ENCODE results near the gene IFT81. TPM values are rescaled to one million over a fixed set of nuclear protein-coding genes. Genes with fewer than 3 reads are reported as not detected.

Gene IFT81
- total and polyA plus RNA-seq, 2 of the 13 experiments (the other 11 are each of a cell fraction or from before 2014, with no cell fraction given): 4.2 to 13.0 TPM

DNA sequence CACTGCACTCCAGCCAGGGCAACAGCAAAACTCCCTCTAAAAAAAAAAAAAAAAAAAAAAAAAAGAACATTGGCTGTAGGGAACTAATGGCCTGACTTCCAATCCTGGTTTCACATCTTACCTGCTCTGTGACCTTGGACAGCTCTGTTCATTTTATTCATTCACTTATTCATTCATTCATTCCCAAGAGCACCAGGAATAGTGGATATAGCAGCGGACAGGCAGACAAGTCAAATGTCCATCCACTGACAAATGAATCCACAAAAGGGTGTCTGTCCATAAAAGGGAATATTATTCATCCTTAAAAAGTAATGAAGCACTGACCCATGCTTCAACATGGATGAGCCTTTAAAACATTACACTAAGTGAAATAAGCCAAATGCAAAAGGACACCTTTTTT is 48.3 kb upstream of the IFT81 start (continued):
- TF ChIP-seq, protein P1, sequence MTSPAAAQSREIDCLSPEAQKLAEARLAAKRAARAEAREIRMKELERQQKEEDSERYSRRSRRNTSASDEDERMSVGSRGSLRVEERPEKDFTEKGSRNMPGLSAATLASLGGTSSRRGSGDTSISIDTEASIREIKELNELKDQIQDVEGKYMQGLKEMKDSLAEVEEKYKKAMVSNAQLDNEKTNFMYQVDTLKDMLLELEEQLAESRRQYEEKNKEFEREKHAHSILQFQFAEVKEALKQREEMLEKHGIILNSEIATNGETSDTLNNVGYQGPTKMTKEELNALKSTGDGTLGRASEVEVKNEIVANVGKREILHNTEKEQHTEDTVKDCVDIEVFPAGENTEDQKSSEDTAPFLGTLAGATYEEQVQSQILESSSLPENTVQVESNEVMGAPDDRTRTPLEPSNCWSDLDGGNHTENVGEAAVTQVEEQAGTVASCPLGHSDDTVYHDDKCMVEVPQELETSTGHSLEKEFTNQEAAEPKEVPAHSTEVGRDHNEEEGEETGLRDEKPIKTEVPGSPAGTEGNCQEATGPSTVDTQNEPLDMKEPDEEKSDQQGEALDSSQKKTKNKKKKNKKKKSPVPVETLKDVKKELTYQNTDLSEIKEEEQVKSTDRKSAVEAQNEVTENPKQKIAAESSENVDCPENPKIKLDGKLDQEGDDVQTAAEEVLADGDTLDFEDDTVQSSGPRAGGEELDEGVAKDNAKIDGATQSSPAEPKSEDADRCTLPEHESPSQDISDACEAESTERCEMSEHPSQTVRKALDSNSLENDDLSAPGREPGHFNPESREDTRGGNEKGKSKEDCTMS (CRISPR knock-in tag; conservative IDR thresholded peaks at IDR 0.05): no peak
- no peak for TF ChIP-seq E2F5 (CRISPR knock-in tag; conservative IDR thresholded peaks at IDR 0.05)
- TF ChIP-seq ZKSCAN1 (IDR thresholded peaks at IDR 0.05; ENCODE audit: low read length): no peak

- WGBS (ENCODE audit: low lambda C conversion rate): 92% methylated on average over 4 of the region's 4 CpGs
- intact Hi-C loops (cut with micrococcal nuclease; ENCODE audit: unreplicated experiment) (loop anchor here (2.0 kb wide), 1 partner anchor 29 kb away; the partner anchor contains the start of gene C12orf76), in situ Hi-C loops (cut with HindIII; ENCODE audit: extremely low pct_ligation_motif_present, low pct_unique_long_range_greater_than_20kb) (no loop called here)
- FAIRE-seq: no peak
- peaks cover 67% of the 10 kb centered on the region for H3K4me1 ChIP-seq (ENCODE audit: insufficient read depth, low read length)
- POLR2A ChIA-PET: interaction anchor here (0.6 kb wide), 1 partner anchor 295 kb away, joined by 3 read pairs; no protein-coding TSS in a partner anchor
- CTCF ChIA-PET (ENCODE audit: low intra/inter-chr PET ratio, low total read pairs): no interaction called here
- H3K36me3 ChIP-seq (replicated peaks in 1 of 2; ENCODE audit: control insufficient read depth in 1 of 2, insufficient read depth in 2 of 2, low read length in 2 of 2): no peaks in the 10 kb centered on the region
- H3K9ac ChIP-seq (ENCODE audit: insufficient read depth, low read depth, low read length): no peak overlapping the region
- H3K27me3 ChIP-seq (ENCODE audit: control insufficient read depth in 1 of 2, insufficient read depth in 2 of 2, low read length in 2 of 2): no peaks in the 10 kb centered on the region
- BruUV-seq (replicated peaks): no TSS peak
- no peaks in the 10 kb centered on the region for H3K79me2 ChIP-seq (ENCODE audit: insufficient read depth, low read length)
- H3K27ac ChIP-seq (ENCODE audit: extremely low read length, insufficient read depth, low read length): no peak overlapping the region
- H4K20me1 ChIP-seq (ENCODE audit: insufficient read depth, low read length): no peaks in the 10 kb centered on the region
- ATAC-seq: no peak
- DNase-seq (ENCODE audit: low spot score): no peak
- H3K4me3 ChIP-seq (replicated peaks in 1 of 3; ENCODE audit: insufficient read depth in 1 of 3, low read depth in 2 of 3, low read length in 3 of 3): no peak overlapping the region
- no peaks in the 10 kb centered on the region for H3K9me3 ChIP-seq (ENCODE audit: low read length)
- H3K4me2 ChIP-seq (ENCODE audit: low read depth, low read length): no peak overlapping the region
- H2AFZ ChIP-seq (ENCODE audit: low read length): no peak overlapping the region
- TF ChIP-seq TGIF2 (CRISPR knock-in tag; IDR thresholded peaks at IDR 0.05) (no peak), GTF3A (CRISPR knock-in tag; conservative IDR thresholded peaks at IDR 0.05) (no peak), ZNF446 (CRISPR knock-in tag; IDR thresholded peaks at IDR 0.05) (no peak), WIZ (CRISPR knock-in tag; IDR thresholded peaks at IDR 0.05) (no peak), SAP130 (CRISPR knock-in tag; IDR thresholded peaks at IDR 0.05; ENCODE audit: low read depth) (no peak), RARG (CRISPR knock-in tag; IDR thresholded peaks at IDR 0.05; ENCODE audit: low read depth) (no peak), PHF8 (CRISPR knock-in tag; IDR thresholded peaks at IDR 0.05) (no peak), XRCC5 (optimal IDR thresholded peaks at IDR 0.05; ENCODE audit: low read length) (no peak), FIP1L1 (IDR thresholded peaks at IDR 0.05; ENCODE audit: borderline replicate concordance, insufficient read depth, low read depth, low read length) (no peak), ZNF792 (CRISPR knock-in tag; IDR thresholded peaks at IDR 0.05) (no peak), MXD1 (CRISPR knock-in tag; IDR thresholded peaks at IDR 0.05) (no peak), SRF (IDR thresholded peaks at IDR 0.05; ENCODE audit: low read depth, low read length) (no peak), KMT2A (CRISPR knock-in tag; IDR thresholded peaks at IDR 0.05) (no peak), SNAPC4 (CRISPR knock-in tag; IDR thresholded peaks at IDR 0.05) (no peak)
Observed at GRCh38 chr12:110077800-110078199, 46.4 kb upstream of the IFT81 start.

Measured in HepG2 (cell line).